IPS-NIHi7 (cell line): ENCODE results near the gene QSER1.
A peak's percentile ranks its signal among the peaks of the same experiment; 100 is the strongest.
"Not testable (repeated sequence)": the region's sequence is repeated elsewhere in the genome, so short reads cannot be mapped to it uniquely, and the experiment has no call there.

Experiments
- DNase-seq: peaks from one replicate; pipeline ENCODE4 v3.0.0; 2012; ENCODE audit warnings: mixed read lengths; ENCODE audit errors: extremely low spot score

The QSER1 gene

GRCh38 chr11:32892355-32893092, at the start of gene QSER1:
Gene QSER1 (plus strand): TSS chr11:32892811. CDS start chr11:32893126, 315 bp downstream.
- DNase-seq = peak; percentile 85

DNA sequence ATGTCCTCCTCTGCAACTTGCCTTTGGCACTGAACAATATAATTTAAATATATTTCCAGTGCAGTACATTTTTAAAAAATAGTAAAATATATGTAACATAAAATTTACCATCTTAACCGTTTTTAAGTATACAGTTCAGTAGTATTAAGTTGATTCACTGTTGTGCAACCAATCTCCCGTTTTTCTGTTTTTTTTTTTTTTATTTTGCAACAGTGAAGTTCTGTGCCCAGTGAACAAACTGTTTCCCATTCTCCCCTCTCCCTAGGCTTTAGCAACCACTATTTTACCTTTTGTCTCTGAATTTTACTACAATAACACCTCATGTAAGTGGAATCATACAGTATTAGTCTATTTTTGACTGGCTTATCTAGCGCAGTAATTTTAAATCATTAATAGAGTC, 49.1 kb upstream of the QSER1 start:
- no peak for DNase-seq

- DNase-seq = no peak
Measured at GRCh38 chr11:32847511-32847910, 45.1 kb upstream of the QSER1 start.

GRCh38 chr11:32849761-32850160, 42.9 kb upstream of the QSER1 start:
- no peak for DNase-seq

DNA sequence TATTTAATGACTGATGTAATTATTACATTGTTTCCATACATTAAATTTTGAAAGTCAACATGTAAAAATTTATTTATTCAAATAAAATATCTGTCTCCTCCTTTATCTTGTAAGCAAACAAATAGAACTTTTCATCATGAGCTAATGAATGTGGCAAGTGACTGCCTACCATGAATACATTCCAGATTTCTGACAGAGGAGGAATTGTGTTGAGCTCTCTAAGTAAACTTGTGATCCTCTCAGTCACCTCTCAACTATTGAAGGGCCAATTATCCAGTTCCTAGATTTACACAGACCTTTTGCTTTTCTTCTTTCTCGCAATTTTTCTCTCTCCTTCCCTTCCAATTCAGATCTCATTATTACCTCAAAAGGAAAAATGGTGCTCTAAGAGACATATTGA, 41.4 kb upstream of the QSER1 start:
- DNase-seq = no peak

GRCh38 chr11:32852207-32852606, 40.4 kb upstream of the QSER1 start:
- DNase-seq = peak; percentile 14

GRCh38 chr11:32855601-32856000, 37.0 kb upstream of the QSER1 start:
- DNase-seq = no peak

GRCh38 chr11:32858731-32859130, 33.9 kb upstream of the QSER1 start:
- DNase-seq = no peak

DNA sequence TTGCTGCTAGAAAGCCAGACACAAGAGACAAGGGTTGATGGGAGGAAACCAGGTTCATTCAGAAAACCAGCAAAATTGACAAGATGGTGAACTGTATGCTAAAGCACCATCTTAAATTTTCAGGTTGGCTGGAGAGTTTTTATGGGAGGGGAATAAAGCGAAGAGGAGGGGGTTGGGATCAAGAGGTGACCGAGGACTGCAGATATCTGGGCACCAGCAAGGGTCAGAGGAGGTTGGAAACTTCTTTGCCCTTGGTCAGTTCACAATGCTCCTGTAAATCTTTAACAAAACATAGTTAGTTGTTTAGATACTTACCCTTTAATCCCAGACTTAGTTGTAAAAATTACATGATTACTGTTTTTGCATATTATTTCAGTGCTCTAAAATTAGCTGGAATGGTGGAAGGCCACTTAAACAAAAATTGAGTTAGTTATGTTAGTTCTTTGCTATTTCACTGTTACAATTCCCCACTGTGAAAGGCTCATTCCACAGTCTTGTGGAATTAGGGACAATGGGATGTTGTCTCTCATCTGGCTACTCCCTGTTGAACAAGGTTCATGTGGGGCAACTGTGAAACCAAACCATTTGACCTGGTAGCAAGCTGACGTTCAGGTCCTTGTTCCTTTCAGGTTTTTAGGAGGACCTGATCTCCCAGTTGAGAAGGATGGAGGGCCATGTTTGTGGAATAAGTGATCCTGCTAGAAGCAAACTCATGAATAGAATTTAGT, 30.6 kb upstream of the QSER1 start:
- DNase-seq = no peak

- no peak for DNase-seq
Measured at GRCh38 chr11:32864555-32864954, 28.1 kb upstream of the QSER1 start.

- not testable (repeated sequence) for DNase-seq
Measured at GRCh38 chr11:32868752-32869151, 23.9 kb upstream of the QSER1 start.

- DNase-seq = peak; percentile 71
Measured at GRCh38 chr11:32870676-32871075, 21.9 kb upstream of the QSER1 start.

DNA sequence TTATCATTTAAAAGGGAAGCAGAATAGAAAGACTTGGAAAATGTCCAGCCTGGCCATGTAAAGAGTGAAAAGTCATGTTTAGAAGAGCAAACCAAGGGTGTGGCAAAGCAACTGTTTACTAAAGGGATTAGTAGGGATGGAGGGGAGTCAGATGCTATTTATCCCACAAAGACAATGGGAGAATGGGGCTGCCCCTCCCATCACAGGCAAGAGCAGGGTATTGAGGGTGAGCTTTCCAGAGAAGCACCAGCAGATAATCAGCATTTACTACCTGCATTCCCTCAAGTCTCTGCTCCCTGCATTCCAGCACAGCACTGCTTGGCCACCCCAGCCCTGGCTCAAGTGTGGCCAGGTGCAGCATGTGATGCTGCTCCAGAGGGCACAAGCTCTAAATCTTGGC, 18.5 kb upstream of the QSER1 start:
- no peak for DNase-seq

GRCh38 chr11:32881286-32881685, 11.3 kb upstream of the QSER1 start:
- no peak for DNase-seq

DNA sequence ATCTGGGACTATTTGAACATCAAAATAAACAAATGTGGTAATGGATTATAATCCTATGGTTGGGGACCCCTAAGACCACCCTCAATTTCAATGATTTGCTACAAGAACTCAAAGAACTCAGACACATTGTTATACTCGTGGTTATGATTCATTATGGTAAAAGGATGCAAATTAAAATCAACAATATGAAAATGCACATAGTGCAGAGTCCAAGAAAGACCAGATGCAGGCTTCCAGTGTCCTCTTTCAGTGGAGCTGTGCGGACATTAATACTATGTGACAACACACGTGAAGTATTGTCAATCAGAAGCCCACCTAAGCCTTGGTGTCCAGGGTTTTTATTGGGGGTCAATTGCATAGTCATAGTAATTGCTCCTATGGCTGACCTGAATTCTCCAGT, 9.2 kb upstream of the QSER1 start:
- DNase-seq = no peak

DNA sequence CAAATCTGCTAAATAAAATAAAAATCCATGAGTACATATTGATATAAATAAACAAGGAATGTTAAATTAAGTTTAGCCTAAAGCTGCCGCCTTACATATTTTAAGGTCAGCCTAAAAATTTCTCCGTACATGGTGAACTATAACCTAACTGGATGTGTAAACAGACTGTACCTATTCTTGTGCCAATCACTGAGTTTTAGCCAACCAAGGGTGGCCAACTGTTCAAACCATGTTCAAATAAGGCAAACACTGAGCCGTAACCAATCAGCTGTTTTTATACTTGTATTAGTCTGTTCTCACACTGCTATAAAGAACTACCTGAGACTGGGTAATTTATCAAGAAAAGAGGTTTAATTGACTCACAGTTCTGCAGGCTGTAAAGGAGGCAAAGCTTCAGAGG, 8.6 kb upstream of the QSER1 start:
- DNase-seq = no peak

DNA sequence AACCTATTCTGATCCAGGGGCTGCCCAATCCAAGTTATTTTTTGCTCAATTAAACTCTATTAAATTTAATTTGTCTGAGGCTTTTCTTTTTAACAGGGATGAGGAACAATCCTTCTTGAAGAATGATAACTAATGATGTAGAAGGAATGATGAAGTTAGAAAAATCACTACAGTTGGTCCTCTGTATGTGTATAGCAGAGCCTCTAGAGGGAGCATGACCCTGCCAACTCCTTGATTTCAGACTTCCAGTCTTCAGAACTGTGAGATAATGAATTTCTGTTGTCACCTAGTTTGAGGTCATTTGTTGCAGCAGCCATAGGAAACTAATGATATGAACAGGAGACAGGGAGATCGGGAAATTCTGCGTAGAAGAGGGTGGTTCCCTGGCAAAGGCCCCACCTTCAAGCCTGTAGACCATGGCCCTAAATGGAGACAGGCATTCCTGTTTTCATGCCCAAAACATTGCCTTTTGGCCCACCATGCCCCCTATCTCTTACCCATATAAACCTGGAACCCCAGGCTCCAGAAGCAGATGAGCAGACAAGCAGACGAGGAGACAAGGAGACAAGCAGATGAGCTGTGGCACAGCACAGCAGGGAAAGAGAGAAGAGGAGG, 7.7 kb upstream of the QSER1 start:
- peak; percentile 25 for DNase-seq

- DNase-seq = no peak
Measured at GRCh38 chr11:32885556-32885955, 7.1 kb upstream of the QSER1 start.

DNA sequence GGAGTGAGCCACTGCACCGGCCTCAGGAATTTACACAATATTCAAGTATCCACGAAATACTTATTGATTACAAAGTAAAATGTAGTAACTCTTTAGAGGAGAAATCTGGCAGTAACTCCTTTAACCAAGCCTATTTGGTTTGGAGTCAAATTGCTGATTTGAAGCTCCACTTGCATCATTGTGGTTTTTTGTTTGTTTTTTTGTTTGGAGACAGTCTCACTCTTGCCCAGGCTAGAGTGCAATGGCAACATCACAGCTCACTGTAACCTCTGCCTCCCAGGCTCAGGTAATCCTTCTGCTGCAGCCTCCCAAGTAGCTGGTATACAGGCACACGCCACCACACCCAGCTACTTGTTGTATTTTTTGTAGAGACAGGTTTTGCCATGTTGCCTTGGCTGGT, 6.4 kb upstream of the QSER1 start:
- DNase-seq = no peak

- DNase-seq = not testable (repeated sequence)
Measured at GRCh38 chr11:32887707-32888383, 4.8 kb upstream of the QSER1 start.

- not testable (repeated sequence) for DNase-seq
Measured at GRCh38 chr11:32888384-32888710, 4.3 kb upstream of the QSER1 start.

DNA sequence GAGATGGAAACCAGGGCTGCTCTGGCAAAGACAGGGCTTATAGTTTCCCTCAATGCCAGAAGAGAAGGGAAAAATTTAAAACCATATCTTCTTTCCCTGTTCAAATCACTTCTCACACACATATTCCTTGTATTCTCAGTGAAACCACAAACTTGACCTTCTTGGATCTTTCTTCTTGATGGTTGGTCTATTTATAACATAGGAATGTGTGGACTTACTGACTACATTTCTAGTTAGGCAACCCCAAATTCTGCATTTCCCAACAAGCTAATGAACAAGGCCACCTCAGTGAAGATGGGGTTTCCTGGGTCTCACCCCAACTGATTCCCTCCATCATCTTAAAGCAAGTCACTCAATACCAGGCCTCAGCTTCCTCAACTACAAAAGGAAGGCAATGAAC, 3.8 kb upstream of the QSER1 start:
- no peak for DNase-seq
